ENCODE data around the gene SEC22A.

GRCh38 chr3:123270818-123271217 lies 69.1 kb downstream of the SEC22A start:
- TF ChIP-seq CTCF (IDR thresholded peaks at IDR 0.05) (no peak), POLR2A (IDR thresholded peaks at IDR 0.05) (no peak)
